ENCODE results near the gene NXPE4.

GRCh38 chr11:114522818-114523217 lies 72.8 kb downstream of the NXPE4 start:
- TF ChIP-seq CTCF (conservative IDR thresholded peaks at IDR 0.05): no peak
- TF ChIP-seq EZH2 (IDR thresholded peaks at IDR 0.05; ENCODE audit: low read depth): no peak
